ENCODE data around the gene ATF6. TPM values are rescaled to one million over a fixed set of nuclear protein-coding genes. Genes with fewer than 3 reads are reported as not detected.

Gene ATF6
- total RNA-seq, 2 donors from 2014 or later: 14.4 to 19.8 TPM

DNA sequence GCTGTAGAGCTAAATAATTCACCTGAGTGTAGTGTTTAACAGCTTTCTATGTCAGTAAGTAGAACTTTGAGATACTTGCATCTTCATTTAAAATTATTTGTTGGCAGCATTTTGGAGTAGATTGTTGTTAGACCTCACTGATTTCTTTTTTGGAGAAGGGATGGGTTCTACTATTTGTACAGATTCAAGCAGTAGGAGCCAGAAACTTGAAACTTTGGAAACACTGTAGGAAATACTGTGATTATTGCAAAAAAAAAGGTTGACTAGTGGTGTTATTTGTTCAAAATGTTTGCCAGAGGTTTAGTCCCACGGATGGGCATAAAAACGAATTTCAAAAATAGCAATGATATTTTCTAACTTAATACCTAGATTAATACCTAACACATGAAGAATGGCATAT is 102.7 kb downstream of the ATF6 start:
- no peak overlapping the region for H3K4me3 Mint-ChIP-seq
- no peaks in the 10 kb centered on the region for H3K9me3 ChIP-seq (ENCODE audit: control insufficient read depth, low read length)
- no peaks in the 10 kb centered on the region for H3K36me3 ChIP-seq (ENCODE audit: control insufficient read depth, insufficient read depth, low read length)
- H3K4me1 Mint-ChIP-seq: peaks cover 19% of the 10 kb centered on the region
- 80% methylated on average over 1 of the region's 2 CpGs; no CpG with 5 or more reads in 1 of the 2 experiments for WGBS, 2 experiments (ENCODE audit: insufficient coverage in 1 of 2, insufficient read length in 1 of 2)
- no peaks in the 10 kb centered on the region for H3K27me3 Mint-ChIP-seq (ENCODE audit: insufficient read depth)
- H3K27ac ChIP-seq (ENCODE audit: low read depth, low read length): no peak overlapping the region
- no peaks in the 10 kb centered on the region for H3K27me3 ChIP-seq (ENCODE audit: control insufficient read depth, insufficient read depth, low read length, poor library complexity, severe bottlenecking)
- no peak overlapping the region for H3K27ac Mint-ChIP-seq
- H3K36me3 Mint-ChIP-seq (ENCODE audit: low read depth): peaks cover 3% of the 10 kb centered on the region
- DNase-seq: no peak
- H3K9ac ChIP-seq (ENCODE audit: extremely low read depth, low read length, poor library complexity, severe bottlenecking): no peak overlapping the region
- peaks cover 4% of the 10 kb centered on the region for H3K4me1 ChIP-seq (ENCODE audit: control insufficient read depth, insufficient read depth, low read length)
- TF ChIP-seq, protein P1, sequence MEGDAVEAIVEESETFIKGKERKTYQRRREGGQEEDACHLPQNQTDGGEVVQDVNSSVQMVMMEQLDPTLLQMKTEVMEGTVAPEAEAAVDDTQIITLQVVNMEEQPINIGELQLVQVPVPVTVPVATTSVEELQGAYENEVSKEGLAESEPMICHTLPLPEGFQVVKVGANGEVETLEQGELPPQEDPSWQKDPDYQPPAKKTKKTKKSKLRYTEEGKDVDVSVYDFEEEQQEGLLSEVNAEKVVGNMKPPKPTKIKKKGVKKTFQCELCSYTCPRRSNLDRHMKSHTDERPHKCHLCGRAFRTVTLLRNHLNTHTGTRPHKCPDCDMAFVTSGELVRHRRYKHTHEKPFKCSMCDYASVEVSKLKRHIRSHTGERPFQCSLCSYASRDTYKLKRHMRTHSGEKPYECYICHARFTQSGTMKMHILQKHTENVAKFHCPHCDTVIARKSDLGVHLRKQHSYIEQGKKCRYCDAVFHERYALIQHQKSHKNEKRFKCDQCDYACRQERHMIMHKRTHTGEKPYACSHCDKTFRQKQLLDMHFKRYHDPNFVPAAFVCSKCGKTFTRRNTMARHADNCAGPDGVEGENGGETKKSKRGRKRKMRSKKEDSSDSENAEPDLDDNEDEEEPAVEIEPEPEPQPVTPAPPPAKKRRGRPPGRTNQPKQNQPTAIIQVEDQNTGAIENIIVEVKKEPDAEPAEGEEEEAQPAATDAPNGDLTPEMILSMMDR (conservative IDR thresholded peaks at IDR 0.05): no peak
- H3K9me3 Mint-ChIP-seq: no peaks in the 10 kb centered on the region
- H3K4me3 ChIP-seq (ENCODE audit: low read length): no peak overlapping the region

DNA sequence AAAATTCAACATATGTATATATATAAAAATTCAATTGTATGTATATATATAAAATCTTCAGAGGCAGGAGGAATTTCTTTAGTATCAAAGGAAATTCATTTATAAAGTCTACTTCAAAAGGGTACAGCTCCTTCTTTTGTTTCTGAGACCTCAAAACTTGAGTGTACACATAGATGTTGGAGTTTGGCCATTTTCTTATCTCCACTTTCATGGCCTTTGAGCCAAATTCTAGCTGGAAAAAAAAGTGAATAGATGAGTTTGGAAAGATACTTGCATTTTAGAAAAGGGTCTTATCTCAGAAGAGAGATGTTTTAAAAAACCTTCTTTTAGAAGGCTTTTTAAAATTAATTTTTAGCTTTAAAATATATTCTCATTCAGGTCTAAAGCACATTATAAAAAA is 103.2 kb downstream of the ATF6 start:
- Mint-ChIP-seq H3K36me3 (ENCODE audit: low read depth) (peaks cover 3% of the 10 kb centered on the region), H3K27ac (no peak overlapping the region), H3K27me3 (ENCODE audit: insufficient read depth) (no peaks in the 10 kb centered on the region), H3K4me1 (peaks cover 19% of the 10 kb centered on the region), H3K9me3 (no peaks in the 10 kb centered on the region), H3K4me3 (no peak overlapping the region)
- H3K4me1 ChIP-seq (ENCODE audit: control insufficient read depth, insufficient read depth, low read length): peaks cover 4% of the 10 kb centered on the region
- H3K9me3 ChIP-seq (ENCODE audit: control insufficient read depth, low read length): no peaks in the 10 kb centered on the region
- no peak overlapping the region for H3K9ac ChIP-seq (ENCODE audit: extremely low read depth, low read length, poor library complexity, severe bottlenecking)
- TF ChIP-seq, protein P1 (conservative IDR thresholded peaks at IDR 0.05): no peak
- H3K27ac ChIP-seq (ENCODE audit: low read depth, low read length): no peak overlapping the region
- no peak overlapping the region for H3K4me3 ChIP-seq (ENCODE audit: low read length)
- DNase-seq: no peak
- no peaks in the 10 kb centered on the region for H3K36me3 ChIP-seq (ENCODE audit: control insufficient read depth, insufficient read depth, low read length)
- no peaks in the 10 kb centered on the region for H3K27me3 ChIP-seq (ENCODE audit: control insufficient read depth, insufficient read depth, low read length, poor library complexity, severe bottlenecking)

DNA sequence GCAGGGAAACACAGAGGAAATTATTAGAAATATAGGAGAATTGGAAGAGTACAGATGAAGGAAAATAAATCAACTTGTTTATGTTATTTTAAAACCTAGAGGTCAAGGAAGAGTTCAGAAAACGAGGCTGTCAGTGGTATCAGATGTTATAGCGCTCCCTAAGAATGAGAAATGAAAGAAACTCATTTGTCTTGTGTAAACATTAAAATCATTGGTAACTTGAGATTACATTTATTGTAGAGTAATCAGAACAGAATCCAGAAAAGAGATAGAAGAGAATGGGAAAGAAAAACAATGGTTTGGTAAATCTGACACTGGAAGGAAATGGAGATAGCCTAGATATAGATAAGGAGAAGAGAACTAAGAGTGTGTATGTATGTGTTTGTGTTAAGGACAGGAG is 106.4 kb downstream of the ATF6 start:
- Mint-ChIP-seq H3K9me3 (no peaks in the 10 kb centered on the region), H3K4me1 (peaks cover 19% of the 10 kb centered on the region)

More for the DNA sequence above, 106.4 kb downstream of the ATF6 start:
- Histone ChIP-seq H3K36me3 (ENCODE audit: control insufficient read depth, insufficient read depth, low read length) (no peaks in the 10 kb centered on the region), H3K4me3 (ENCODE audit: low read length) (no peak overlapping the region), H3K27me3 (ENCODE audit: control insufficient read depth, insufficient read depth, low read length, poor library complexity, severe bottlenecking) (no peaks in the 10 kb centered on the region), H3K9ac (ENCODE audit: extremely low read depth, low read length, poor library complexity, severe bottlenecking) (no peak overlapping the region), H3K27ac (ENCODE audit: low read depth, low read length) (no peak overlapping the region), H3K4me1 (ENCODE audit: control insufficient read depth, insufficient read depth, low read length) (peaks cover 4% of the 10 kb centered on the region), H3K9me3 (ENCODE audit: control insufficient read depth, low read length) (no peaks in the 10 kb centered on the region)
- Mint-ChIP-seq H3K4me3 (no peak overlapping the region), H3K27ac (no peak overlapping the region), H3K27me3 (ENCODE audit: insufficient read depth) (no peaks in the 10 kb centered on the region), H3K36me3 (ENCODE audit: low read depth) (no peaks in the 10 kb centered on the region)
- DNase-seq: no peak
- TF ChIP-seq, protein P1 (conservative IDR thresholded peaks at IDR 0.05): no peak
- WGBS, 2 experiments (ENCODE audit: insufficient coverage in 1 of 2, insufficient read length in 1 of 2): 88 to 100% methylated on average over 2 of the region's 2 CpGs
